IPS-NIHi7 (cell line): Measurements from ENCODE around the gene ST3GAL6.
A peak's percentile ranks its signal among the peaks of the same experiment; 100 is the strongest.

ENCODE experiments used
- DNase-seq: peaks from one replicate; pipeline ENCODE4 v3.0.0; 2012; ENCODE audit warnings: mixed read lengths; ENCODE audit errors: extremely low spot score

Gene ST3GAL6

DNA sequence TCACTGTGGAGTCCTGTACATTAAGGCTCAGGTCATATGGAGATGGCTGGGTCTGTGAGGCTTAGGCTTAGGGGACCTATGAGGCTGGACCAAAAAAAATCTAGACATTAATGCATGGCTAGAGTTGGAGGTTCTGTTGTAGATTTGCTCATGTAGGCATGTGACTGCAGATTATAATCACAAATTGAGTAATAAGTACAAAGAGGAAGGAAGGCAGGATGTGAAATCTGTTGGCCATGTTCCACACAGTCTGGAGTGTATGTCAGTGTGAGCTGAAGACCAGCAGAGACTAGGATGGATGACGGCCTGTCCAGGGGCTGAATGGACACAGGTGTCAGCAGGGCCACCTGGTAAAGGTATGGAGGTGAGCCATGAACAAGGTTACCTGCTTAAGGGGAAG is at the start of gene ST3GAL6:
Gene ST3GAL6, plus strand, starts transcription at position 265 of the 400 bp plus-strand sequence. CDS start 5,101 bp downstream, outside the sequence.
- DNase-seq = no peak

GRCh38 chr3:98713984-98714383 is 49.2 kb upstream of the ST3GAL6 start:
- DNase-seq = no peak

DNA sequence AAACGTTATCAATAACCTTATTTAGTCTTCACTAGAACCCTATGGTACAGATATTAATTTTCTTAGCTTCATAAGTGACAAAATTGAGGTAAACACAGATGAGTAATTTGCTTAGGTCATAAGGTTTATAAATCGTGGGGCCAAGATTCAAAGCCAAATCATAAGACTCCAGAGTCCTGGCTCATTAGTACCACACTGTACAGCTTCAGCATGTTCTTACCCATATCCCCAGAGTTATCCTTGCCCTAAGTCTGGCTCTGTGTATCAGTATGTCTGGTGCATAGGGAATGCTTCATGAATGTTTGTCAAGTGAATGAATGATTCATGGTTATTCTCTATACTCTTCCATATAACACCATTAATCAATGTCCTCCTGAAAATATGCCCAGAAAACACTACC is 45.6 kb upstream of the ST3GAL6 start:
- DNase-seq = no peak

- no peak for DNase-seq
These were observed 44.4 kb upstream of the ST3GAL6 start for GRCh38 chr3:98718730-98719129.

- DNase-seq = no peak
These were observed 41.4 kb upstream of the ST3GAL6 start for GRCh38 chr3:98721776-98722175.

GRCh38 chr3:98722389-98722788 is 40.8 kb upstream of the ST3GAL6 start:
- DNase-seq = peak; percentile 41

GRCh38 chr3:98725352-98725751 is 37.8 kb upstream of the ST3GAL6 start:
- DNase-seq = no peak

DNA sequence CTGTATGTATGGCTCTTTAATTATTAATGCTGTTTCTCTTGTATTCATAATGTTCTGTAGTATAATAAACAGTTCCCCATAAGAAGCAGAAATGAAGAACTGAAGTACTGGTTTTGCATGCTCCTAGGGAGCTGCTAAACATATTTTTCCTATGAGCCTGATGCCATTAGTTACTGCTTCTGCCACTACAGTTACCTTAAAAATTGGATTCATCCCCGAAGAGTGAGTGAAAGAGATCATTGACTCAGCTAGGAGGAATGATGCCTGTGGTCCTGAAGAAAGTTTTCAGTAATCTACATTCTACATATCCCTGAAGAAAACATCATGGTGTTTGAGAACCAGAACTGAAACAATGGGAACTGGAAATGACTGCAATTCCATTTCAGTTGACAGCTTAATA is 37.1 kb upstream of the ST3GAL6 start:
- DNase-seq = no peak

DNA sequence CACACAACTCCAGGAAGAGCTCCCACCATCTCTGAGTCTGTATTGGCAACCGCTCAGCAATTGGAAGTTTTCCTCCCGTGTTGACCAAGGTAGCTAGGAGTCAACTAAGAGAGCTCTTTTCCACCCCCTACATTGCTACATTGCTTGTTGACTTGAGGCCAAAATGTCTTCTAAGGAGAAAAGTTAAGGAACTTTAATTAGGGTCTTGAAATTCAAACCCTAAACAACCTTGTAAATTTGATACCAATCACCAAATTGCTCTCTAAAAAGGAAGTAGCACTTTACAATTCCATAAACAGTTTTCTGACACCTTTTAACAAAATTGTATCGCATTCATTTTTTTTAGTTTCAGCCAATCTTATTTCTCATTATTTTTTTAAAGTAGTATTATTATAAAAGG is 35.5 kb upstream of the ST3GAL6 start:
- no peak for DNase-seq

DNA sequence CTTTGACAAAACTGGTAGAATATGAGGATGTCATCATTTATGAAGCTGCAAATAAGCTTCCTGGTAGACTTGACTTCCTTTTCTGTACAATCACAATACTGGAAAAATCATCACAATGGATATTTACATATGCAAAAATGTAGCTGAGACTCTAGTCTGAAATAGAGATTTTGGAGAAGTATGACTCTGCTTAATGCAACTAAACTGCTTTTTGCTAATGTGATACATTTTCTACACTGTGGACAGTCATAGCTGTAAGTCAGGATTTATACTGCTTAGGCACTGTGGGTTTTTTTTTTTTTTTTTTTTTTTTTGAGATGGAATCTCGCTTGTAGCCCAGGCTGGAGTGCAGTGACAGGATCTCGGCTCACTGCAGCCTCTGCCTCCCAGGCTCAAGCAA is 34.5 kb upstream of the ST3GAL6 start:
- no peak for DNase-seq

DNA sequence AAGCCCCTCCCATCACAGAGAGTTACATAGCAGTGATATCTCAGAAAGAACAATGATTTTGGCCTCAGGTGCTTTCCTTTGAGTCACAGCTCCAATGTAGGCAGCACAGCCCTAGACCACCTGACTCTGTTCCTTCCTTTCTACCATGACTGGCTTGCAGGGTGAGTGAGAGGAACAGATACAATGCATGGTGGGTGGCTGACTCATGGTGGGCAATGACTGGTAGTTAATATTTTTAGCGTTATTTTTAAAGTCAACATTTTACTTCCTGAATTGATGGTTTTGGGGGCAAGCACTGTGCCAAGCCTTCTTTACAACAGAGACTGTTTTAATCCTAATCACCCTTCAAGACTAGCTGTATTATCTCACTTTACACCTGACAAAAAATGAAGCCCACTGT is 32.8 kb upstream of the ST3GAL6 start:
- DNase-seq = no peak

- no peak for DNase-seq
These were observed 32.1 kb upstream of the ST3GAL6 start for GRCh38 chr3:98730886-98731537.

- DNase-seq = no peak
These were observed 31.3 kb upstream of the ST3GAL6 start for GRCh38 chr3:98731720-98732285.

DNA sequence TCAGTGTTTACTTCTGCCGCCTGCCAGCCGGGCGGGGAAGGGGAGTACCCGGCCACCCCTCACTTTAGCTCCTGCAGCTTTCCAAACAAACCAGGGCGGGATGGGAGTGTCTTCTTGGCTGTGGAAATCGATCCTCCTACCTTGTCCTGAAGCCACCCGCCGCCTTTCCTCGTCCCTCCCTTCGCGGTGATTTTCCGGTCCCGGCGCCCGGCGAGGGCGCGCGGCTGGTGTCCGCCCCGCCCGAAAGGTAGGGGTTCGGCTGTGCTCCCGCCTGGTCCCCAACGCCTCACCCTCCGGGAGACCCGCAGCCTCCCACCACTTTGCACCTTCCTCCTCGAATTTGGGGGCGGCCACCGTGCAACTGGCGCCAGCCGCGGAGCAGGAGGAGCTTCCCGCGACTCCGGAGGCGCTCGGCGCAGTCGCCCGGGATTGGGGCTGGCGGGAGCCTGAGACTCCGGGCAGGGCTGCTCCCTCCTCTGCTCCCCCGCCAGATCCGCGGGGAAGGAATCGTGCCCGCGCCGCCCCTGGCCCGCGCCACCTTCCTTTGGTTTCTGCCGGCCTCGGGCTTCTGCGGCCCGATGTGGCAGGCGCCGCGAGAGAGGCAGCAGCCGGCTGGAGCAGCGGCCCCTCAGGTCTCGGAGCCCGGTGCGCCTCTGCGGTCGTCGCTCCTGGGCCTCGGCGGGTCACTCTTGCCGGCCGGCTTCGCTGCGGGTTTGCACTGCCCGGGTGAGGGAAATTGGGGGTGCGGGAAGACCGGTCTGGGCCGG is 30.7 kb upstream of the ST3GAL6 start:
- peak; percentile 79 for DNase-seq

DNA sequence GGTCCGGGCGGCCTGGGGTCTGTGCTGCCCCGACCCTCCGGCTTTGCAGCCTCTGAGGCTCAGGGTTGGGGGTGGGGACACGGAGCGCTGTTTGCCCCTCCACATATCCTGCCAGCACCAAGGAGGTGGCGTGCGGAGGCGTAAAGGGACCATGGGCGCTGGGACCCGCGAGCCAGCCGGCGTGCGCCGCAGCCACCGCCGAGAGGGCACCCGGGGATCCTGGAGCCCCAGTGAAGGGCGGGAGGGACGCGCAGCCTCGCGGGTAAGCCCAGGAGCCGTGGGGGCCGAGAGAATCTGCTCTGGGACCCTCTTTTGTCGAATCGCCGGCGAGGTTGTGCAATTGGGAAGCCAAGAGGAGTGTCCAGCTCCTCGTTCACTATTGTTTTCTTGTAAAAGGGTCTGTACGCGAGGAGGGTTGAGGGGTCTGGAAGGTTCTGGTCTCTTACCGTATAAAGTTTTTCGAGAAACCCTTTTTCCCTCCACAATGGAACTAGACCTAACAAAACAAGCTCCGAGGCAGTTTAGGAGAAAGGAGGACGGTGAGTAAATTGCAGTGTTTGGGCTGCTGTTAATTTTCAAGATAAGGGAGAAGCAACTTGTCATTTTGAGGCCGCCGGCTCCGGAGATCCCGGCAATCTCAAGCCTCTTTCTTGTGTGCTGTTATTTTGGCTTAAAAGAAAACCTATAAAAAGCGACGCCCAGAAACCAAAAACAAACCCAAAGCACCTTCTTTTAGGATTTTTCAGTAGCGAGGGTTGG is 29.9 kb upstream of the ST3GAL6 start:
- DNase-seq = peak; percentile 53

DNA sequence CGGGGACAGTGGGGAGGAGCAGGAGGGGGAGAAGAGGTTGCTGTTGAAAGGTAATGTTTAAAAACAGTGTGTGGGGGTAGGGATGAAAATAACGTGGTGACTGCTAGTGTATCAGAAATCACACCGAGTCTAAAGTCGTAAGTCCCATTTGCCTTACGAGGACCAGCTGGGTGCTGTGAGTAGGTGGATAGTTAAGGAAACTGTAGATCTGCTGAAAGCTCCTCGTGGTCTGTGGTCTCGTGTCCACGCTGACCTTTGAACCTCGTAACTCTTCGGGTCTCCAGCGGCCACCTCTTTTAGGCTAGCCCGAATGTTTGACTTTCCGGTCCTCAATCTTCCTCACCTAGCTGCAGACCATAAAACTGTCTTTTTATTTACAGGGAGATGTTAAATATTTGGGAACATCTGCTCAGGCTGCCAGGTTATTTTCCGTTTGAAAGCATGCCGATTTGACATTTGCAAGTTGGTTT is 29.3 kb upstream of the ST3GAL6 start:
- no peak for DNase-seq

GRCh38 chr3:98734306-98734705 is 28.8 kb upstream of the ST3GAL6 start:
- DNase-seq = no peak

GRCh38 chr3:98734735-98735134 is 28.4 kb upstream of the ST3GAL6 start:
- DNase-seq = no peak

DNA sequence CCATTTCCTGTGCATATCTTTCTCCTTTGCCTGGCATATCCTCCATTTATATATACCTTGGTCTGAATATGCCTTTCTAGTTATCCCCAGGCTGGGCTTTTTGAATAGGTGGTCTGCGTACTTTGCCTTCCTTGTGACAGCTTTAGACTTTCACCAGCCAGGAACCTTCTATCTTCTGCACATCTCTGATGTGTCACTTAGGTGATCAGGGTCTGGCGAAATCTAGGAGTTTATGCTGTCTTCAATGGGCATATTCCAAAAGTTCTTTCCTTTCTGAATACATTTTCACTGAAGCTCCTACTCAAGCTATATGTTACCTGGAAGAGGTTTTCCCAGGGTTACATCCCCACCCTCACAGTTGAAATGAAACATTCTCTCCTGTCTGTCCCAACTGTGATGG is 27.8 kb upstream of the ST3GAL6 start:
- no peak for DNase-seq

DNA sequence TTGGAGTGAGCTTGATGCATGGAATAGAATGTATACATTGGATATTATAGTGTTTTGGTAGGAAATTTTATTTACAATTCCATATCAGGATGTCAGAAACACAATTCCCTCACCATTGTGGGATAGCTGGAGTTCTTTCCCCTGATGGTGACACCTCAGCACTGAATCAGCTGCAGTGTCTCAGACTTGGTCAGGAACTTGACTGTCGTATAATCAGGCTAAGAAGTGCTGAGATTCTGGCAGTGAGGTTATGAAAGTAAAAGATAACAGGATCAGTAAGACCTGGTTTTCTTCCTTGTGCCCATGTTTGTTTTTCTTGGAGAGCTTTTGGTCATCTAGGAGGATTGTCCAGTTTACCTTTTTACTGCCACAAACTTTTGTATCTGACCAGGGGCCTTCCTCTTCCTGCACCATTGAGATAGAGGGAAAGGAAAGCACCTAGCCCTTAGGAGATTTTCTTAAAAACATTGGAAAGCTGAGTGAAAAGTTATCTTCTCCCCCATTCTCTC is 27.3 kb upstream of the ST3GAL6 start:
- no peak for DNase-seq

DNA sequence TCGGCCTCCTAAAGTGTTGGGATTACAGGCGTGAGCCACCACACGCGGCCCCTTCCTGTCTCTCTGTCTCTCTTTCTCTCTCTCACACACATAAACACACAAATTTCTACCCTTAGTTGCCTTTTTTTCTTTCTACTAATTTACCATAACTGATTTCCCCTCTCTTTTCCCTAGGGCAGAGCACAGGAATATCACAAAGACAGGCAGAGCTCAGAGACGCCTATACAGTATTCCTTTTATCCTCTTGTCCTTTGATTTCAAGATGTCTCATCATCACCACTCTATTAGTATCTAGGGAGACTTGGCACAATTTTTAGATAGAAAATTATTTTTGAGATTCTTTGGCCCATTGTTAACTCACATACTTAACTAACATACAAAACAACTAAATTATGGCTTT is 25.8 kb upstream of the ST3GAL6 start:
- no peak for DNase-seq

DNA sequence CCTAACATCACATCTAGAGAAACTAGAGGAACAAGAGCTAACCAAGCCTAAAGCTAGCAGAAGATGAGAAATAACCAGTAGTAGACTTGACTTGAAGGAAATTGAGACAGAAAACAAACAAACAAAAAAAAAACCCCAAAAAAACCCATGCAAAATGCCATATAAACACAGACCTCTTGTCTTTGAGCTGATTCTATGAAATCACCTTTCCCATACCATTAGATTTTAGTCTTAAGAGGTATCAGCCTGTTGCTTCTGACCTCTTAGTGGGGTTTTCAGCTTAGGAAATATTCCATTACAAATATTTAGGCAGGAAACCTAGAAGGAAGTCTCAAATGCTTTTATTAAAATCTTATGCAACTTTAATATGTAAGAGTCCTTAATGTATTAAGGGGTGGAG is 23.9 kb upstream of the ST3GAL6 start:
- no peak for DNase-seq
